DMS114 treated with DMSO at 0.1 percent for 48 hours (cell line): ENCODE data around the gene GRN.
"Not testable (repeated sequence)": the region's sequence is repeated elsewhere in the genome, so short reads cannot be mapped to it uniquely, and the experiment has no call there.

Source experiments
- DNase-seq: peaks from one replicate; lab custom pipeline; 2025; ENCODE audit not compliant: unreplicated experiment; lab: John Stamatoyannopoulos, UW

The GRN gene

DNA sequence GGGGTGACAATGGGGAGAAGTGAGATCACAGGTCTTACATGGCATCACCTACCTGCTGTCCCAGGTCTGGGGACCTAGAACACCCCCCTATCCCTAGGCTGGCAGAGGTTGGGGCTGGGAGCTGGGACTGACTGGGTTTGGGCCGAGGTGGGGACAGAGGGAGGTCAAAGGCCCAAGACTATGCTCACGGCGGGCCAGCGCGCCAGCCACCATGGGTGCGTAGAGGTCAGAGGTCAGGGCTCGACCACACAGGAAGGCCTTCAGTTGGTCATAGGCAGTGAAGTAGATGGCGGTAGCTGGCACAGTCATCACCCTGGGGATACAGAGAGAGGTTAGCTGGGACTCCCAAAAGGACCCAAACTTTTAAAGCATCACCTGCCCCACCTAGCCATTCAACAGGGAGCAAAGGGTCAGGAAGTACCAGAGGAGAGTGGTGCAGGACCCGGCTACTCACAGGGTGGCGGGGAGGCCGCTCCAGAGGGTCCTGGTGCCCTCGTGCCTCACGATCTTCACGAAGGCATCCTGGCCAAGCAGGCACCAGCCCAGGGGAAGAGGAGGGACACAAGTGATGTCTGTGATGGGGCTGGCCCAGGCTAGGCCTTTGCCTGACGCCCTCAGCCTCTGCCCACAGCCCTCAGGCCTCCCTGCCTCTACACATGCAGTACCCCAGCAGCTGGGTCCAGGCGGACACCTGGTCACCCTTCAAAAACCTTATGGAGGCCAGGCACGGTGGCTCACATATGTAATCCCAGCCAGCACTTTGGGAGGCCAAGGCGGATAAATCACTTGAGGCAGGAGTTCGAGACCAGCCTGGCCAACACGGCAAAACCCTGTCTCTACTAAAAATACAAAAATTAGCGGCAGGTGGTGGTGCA, 23.6 kb upstream of the GRN start:
- DNase-seq, result no peak

DNA sequence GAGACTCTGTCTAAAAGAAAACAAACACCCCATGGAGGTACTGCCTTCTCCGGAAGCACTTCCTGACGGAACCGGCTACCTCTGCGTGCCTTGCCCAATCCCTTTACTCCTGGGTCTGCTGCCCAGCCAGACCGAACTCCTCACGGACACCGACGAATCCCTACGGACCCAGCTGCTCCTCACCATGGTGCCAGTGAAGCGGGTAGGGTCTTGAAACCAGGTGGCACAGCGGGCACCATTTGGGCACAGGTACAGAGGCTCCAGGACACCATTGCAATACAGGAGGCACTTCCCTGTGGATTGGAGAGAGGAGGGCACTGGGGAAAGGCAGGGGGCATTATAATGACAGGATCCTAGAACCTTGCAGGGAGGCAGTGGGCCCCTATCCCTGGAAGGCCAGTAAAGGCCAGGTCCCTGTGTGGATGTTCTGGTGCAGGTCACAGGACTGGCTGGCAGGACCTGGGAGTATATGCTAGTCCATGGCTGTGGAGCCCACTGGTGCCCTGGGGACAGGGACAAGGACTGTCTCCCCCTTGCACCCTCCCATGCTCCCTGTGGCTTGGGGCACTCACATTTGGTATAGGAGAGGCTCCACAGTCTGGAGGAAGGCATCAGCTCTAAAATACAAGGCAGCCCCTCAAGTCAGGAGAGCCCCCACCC, 22.7 kb upstream of the GRN start:
- DNase-seq, result no peak

DNA sequence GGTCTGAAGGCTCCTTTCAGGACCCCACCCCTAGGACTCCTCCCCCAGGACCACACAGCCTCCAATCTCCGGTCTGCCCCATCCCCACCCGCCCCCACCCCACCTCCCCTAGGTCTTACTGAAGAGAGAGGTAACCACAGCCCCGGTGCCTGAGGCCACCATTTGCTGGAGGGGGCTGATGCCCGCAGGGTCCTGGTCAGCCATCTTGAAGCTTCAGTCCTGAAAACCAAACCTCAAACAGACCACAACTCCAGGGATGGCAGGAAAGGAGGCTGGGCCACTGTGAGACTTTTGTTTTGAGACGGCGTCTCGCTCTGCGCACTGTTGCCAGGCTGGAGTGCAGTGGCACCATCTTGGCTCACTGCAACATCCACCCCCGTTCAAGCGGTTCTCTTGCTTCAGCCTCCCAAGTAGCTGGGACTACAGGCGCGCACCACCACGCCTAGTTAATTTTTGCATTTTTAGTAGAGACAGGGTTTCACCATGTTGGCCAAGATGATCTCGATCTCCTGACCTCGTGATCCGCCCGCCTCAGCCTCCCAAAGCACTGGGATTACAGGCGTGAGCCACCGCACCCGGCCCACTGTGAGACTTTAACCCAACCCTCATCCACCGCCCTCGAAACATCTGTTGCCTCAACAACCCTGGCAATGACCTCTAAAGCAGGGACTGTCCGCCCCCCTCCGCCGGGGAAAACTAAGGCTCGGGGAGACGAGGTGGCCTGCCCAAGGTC, 21.6 kb upstream of the GRN start:
- DNase-seq, result no peak

DNA sequence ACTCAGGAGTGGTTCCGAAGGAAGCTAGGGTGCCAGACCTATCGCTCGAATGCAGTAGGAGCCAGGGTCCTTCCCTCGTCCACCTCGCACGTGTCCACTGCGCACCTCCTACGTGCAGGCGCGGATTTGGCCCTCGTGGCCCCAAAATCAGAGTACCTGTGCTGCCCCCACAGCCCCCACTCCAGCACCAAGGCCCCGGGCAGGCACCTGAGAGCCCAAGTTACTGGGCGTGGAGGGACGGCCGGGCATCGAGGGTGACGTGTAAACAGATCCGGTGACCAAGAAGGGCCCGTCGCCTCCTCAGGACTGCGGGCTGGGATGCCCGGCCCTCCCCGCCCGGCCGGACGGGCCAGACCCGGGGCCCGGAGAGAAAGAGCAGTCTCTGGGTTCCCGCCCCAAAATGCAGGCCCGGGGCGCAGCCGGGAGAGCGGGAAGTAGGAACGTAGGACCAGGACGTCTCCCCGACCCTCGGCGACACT, 21.0 kb upstream of the GRN start:
- no peak for DNase-seq

DNA sequence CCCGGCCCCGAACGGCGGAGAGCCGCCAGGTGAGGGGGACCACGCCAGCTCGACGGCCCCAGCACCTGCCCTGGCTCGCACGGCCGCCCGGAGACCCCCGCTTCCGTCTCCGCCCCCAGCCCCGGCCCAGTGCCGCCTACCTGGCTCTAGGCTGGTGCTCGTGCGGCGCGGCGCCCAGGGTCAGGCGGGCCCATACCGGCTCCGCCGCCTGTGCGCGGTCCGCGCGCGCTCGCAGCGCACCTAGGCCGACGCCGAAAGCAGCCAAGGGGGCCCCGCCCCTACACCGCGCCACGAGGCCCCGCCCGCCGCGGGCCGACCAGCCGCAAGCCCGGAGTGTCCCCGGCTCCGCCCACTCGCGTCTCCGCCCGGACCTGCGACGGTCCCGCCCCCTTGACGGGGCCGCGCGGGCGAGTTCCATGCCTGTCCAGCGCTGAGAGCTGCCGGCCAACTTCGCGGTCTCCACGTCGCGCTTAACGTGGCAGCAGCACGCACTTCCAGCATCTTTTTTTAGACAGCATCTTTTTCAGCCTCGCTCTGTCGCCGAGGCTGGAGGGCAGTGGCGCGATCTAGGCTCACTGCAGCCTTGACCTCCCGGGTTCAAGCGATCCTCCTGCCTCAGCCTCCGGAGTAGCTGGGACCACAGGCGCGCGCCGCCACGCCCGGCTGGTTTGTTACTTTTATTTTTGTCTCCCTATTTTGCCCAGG, 20.4 kb upstream of the GRN start, which contains the start of gene SLC25A39:
Gene SLC25A39 (minus strand): TSS at position 253 of the 705 bp plus-strand sequence. CDS start 1,261 bp downstream, outside the sequence.
- peak; percentile 68 for DNase-seq

DNA sequence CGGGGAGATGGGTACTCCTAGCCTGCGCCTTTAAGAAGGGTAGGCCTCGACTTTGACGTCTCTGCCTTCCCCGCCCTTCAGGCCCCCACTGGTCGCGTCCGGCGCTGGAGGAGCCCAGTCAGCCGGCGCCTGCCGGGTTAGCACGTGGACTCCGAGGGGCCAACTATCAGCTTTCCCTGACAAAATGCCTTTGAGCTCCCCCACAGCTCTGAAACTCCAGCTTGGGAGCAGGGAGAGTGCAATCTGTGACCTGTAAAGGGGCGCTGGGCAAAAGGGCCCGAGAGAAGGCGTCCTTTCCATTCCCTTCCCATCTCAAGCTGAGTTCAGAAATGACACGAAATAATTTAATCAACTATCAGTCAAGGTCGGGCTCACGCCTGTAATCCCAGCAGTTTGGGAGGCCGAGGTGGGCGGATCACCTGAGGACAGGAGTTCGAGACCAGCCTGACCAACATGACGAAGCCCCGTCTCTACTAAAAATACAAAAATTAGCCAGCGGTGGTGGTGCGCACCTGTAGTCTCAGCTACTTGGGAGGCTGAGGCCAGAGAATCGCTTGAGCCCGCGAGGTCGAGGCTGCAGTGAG, 18.1 kb upstream of the GRN start:
- DNase-seq, result peak; percentile 91

DNA sequence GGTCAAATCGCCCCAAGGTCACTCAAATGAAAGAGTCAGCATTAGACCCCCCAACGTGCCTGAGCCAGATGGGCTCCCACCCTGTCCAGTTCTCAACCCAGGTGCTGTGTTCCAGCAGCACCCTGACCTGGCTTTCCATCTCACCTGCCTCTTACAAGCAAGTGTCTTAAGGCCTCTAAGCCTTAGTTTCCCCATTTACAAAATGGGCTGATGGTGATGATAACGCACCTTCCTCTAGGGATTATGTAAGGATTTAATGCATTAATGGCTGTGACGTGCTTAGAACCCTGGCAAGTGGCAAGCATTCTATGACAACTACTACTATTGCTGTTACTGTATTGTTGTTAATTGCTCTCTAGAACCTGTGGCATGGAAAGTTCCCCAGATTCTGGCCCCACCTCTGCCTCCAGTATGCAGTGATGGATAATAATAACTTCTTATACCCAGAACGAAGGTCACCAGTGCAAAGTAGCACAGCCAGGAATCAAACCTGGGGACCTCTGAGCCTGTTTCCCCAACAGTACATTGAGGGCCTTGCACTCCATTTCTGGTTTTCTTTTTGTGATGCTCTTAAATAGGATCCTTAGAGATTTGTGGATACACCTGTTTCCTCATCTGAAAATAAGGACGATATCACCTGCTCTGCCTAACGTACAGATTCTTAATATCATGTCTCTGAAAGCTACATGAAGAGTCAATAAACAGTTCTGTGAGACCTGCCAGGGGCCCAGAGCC, 17.2 kb upstream of the GRN start:
- no peak for DNase-seq

DNA sequence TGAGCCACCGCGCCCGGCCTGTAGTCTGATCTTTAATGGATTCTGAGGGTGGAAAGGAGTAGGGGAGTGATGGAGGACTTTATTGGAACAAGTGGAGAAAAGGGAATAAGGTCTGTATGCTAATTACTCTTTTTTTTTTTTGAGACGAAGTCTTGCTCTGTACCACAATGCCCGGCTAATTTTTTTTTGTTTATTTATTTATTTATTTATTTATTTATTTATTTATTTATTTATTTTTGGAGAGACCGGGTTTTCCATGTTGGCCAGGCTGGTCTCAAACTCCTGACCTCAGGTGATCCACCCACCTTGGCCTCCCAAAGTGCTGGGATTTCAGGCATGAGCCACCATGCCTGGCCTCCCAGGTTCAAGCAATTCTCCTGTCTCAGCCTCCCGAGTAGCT, 15.6 kb upstream of the GRN start:
- DNase-seq, result not testable (repeated sequence)

DNA sequence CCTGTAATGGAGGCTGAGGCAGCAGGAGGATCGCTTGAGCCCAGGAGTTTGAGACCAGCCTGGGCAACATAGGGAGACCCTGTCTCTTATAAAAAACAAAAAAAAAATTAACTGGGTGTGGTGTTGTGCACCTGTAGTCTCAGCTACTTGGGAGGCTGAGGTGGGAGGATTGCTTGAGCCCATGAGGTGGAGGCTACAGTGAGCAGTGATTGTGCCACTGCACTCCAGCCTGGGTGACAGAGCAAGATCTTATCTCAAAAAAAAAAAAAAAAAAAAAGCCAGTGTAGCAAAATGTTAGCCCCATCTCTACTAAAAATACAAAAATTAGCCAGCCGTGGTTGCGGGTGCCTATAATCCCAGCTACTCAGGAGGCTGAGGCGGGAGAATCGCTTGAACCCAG, 14.8 kb upstream of the GRN start:
- DNase-seq, result not testable (repeated sequence)

DNA sequence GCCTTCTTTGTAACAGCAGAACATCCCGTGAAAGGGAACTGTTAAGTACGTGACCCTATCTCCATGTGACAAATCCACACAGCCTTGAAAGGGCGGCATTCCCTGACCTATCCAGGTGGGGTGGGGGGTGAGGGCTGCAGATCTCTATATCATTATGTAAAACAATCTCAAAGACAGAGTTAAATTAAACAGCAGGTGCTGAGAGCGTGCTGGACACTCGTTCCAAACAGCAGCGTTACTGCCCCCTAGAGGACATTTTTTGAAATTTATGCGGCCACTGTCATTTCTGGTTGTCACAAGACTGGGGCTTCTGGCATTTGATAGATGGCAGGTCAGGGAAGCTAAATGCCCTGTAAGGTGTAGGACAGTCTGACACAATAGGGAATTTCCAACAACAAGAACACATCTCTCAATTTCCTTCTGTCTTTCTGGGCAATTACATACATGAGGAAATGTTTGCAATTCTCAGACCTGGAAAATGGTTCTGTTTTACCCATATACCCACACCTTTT, 13.8 kb upstream of the GRN start:
- peak; percentile 38 for DNase-seq

DNA sequence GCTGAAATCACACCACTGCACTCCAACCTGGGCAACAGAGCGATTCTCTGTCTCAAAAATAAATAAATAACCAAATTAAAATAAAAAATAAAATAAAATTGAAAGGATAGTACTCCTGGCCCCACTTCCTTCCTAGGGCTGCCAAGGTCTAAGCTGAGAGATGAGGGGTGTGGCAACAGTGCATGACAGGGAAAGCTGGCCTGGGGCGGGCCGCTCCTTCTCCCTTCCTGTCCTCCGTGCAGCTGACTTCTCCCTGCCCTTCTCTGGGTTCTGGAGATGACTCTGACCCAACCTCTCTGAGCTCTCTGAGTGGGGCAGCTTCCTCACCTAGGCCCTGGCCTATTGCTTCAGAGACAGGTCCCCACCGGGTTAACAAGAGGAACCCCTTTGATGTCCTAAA, 11.7 kb upstream of the GRN start:
- no peak for DNase-seq

DNA sequence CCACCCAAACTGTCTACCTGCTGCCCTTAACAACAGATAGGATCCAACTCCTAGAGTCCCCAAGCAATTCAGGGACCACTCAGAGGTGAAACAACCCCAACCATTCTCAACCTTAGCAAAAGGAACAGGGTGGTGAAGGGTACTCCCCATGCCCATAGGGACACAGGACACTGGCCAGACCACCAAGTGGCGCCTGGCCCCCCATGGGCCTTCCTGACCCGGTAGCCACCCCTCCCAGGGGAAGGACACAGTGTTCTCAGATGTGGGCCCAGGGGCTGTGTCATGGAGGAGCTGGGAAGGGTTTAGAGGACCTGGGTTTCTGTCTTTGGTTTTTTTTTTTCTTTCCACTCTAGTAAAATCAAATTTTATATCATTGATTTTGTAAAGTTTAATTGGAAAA, 10.8 kb upstream of the GRN start:
- DNase-seq, result no peak

DNA sequence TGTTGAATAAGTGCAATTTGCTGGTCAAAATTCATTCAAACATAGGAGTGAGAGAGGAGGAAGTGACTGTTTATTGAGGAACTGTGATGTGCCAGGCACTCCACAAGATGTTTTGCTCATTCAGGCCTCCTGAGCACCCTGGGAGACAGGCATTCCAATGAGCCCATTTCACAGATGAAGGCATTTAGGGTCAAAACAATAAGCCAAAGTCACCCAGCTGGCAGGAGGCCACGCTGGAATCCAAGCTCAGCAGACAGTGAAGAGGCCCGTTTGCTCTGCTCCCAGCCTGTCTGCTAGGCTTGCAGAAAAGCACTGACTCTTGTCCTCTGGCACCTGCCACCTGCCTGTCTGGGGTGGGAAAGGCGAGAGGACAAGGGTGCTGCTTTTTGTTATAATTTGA, 10.4 kb upstream of the GRN start:
- no peak for DNase-seq

DNA sequence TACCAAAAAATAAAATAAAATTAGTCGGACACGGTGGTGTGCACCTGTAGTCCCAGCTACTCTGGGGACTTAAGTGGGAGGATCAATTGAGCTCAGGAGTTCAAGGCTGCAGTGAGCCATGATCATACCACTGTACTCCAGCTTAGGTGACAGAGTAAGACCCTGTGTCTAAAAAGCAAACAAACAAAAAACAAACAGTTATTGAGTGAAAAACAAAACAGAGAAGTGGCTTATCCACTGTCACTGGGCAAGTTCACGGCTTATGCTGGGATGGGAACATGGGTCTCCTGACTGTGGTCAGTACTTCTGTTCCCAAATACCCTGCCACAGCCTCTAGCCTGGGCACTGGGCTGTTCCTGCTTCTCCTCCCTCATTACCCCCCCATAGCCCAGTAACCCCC, 9.5 kb upstream of the GRN start:
- no peak for DNase-seq

DNA sequence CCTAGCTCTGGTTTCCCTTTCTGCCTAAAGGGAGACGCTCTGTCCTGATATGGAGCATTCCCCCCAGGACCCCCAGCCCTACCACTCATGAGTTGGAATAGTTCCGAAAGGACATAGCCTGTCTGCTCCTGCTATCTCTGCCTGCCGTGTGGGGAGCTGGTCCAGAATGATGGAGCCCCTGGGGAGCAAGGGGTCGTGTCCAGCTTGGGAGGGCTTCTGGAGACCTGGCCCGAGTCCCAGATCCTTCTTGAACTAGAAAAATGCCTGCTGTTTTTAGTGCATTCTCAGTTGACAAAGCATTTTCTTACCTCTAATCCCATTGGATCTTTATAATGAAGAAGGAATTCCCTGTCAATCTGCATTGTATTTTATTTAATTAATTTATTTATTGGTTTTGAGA, 9.1 kb upstream of the GRN start:
- DNase-seq, result no peak

DNA sequence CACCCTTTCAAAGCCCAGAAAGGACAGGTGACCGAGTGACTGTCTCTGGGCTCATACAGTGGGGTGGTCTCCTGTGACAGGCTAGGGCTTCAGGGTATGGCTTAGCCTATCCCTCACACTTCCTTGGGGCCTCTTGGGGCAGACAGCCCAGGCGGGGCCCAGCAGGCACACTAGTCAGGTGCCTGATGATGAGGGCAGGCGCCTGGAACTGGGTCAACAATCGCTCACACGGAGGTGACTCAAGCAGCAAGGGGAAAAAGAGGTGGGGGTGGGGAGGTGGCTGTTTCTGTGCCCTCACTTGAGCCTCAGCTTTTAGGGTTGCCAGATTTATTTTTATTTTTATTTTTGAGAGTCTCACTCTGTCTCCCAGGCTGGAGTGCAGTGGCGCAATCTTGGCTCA, 6.4 kb upstream of the GRN start:
- no peak for DNase-seq

DNA sequence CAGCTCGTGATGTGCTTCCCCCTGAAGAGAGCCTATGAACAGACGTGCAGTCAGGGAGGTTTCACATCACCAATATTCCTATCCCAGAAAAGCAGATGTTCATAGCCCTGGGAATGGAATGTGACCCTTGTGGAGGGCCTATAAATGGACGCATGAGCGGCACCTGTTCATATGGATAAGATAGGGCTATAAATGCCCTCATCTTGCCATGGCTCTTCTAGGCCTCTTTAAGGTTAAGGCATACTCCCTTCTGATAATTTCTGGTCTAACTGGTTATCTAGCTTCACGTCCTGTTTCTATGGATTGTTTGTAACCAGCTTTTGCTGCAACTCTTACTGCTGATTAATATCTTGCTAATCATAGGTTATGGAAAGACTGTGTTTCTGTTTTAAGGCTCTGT, 4.5 kb upstream of the GRN start:
- DNase-seq, result not testable (repeated sequence)

DNA sequence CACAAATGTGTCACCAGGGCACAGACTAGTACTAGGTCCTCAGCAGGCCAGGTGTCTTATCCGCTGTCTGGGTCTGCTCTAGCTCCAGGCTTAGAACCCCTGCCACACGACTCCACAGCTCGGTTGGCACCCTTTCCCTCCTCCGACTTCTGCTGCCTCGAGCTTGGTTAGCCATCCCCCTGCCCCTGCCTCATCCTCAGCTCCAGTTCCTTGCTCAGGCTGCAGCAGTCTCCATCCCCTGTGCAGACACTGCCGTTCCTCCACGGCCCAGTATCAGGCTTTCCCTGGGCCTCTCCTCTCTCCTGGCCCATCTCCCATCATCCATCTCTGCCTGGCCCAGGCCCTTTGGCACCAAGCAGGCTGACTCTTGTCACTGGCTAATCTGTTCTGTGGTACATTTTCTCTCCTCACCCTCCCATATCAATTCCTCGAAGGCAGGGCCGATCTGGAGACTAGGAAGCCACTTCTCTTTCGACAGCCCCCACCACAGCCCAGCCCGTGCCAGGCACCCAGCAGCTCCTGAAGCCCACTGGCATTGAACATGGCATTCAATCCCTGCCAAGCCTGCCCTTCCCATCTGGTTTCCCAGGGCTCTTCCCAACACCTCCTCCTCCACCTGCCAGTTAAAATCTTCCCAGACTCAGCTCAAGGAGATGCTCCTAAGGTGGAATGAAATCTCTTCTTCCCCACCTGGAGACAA, 1.4 kb upstream of the GRN start:
- DNase-seq, result no peak

DNA sequence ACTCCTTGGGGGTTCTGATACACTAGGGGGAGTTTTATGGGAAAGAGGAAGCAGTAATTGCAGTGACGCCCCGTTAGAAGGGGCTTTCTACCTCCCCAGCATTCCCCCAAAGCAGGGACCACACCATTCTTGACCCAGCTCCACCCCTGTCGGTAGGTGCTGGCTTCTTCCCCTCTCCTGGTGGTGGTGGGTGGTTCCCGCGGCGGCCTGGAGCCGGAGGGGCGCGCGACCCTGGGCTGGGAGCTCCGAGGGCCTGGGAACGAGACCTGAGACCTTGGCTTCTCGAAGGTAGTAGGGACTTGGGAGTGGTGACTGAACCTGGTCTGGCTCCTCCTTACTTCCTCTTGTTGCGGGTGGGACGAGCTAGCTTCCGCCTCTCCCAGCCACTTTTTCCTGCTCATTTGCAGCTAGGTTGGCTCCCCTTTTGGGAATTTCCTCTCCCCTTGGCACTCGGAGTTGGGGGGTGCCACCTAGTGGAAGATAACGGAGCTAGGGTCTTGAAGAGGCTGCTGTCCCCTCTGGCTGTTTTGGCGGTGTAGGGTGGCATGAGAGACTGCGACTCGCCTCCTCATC, 438 bp downstream of the GRN start:
- peak; percentile 62 for DNase-seq
